ENCODE data around the gene CSTB.
"Not testable (repeated sequence)": the region's sequence is repeated elsewhere in the genome, so short reads cannot be mapped to it uniquely, and the experiment has no call there.

The CSTB gene

GRCh38 chr21:43775795-43776430 lies at the start of gene CSTB:
TSS of gene CSTB (minus strand) at chr21:43776308. CDS start at chr21:43776269, 39 bp downstream.
- DNase-seq: peak; percentile 86

GRCh38 chr21:43825242-43825935 lies 49.3 kb upstream of the CSTB start:
- DNase-seq: no peak

GRCh38 chr21:43824333-43825241 lies 48.5 kb upstream of the CSTB start:
- DNase-seq: no peak

- DNase-seq: not testable (repeated sequence)
Measured at GRCh38 chr21:43822741-43823140, 46.6 kb upstream of the CSTB start.

GRCh38 chr21:43822166-43822565 lies 46.1 kb upstream of the CSTB start:
- DNase-seq: not testable (repeated sequence)

GRCh38 chr21:43820466-43820865 lies 44.4 kb upstream of the CSTB start:
- DNase-seq: no peak

- no peak for DNase-seq
Measured at GRCh38 chr21:43819511-43820405, 43.6 kb upstream of the CSTB start.

GRCh38 chr21:43818685-43819084 lies 42.6 kb upstream of the CSTB start:
- no peak for DNase-seq

GRCh38 chr21:43817157-43818086 lies 41.3 kb upstream of the CSTB start:
- DNase-seq: no peak

- no peak for DNase-seq
Measured at GRCh38 chr21:43816611-43817071, 40.5 kb upstream of the CSTB start.

GRCh38 chr21:43815991-43816390 lies 39.9 kb upstream of the CSTB start:
- DNase-seq: no peak

- no peak for DNase-seq
Measured at GRCh38 chr21:43815107-43815613, 39.1 kb upstream of the CSTB start.

- DNase-seq: no peak
Measured at GRCh38 chr21:43814215-43815106, 38.4 kb upstream of the CSTB start.

- peak; percentile 14 for DNase-seq
Measured at GRCh38 chr21:43813656-43813980, 37.5 kb upstream of the CSTB start.

- DNase-seq: peak; percentile 10
Measured at GRCh38 chr21:43812957-43813655, 37.0 kb upstream of the CSTB start.

GRCh38 chr21:43812139-43812821 lies 36.2 kb upstream of the CSTB start:
- no peak for DNase-seq

GRCh38 chr21:43811262-43812105 lies 35.4 kb upstream of the CSTB start:
- no peak for DNase-seq
